K562 (cell line): ENCODE results near the gene CNP. TPM values are rescaled to one million over a fixed set of nuclear protein-coding genes. Genes with fewer than 3 reads are reported as not detected.
A peak's percentile ranks its signal among the peaks of the same experiment; 100 is the strongest.
"Not testable (repeated sequence)": the region's sequence is repeated elsewhere in the genome, so short reads cannot be mapped to it uniquely, and the experiment has no call there.

Source experiments
- ATAC-seq: fragments of 200-7000 bp; cut with Tn5 transposase; 3 replicates; pipeline ENCODE4 v1.9.1; 2020; ENCODE audit warnings: moderate library complexity
- BruUV-seq: library from RNA; stranded (reverse); fragments of 400-500 nt; replicated peaks from 2 replicates; lab custom pipeline; 2021; lab: Mats Ljungman, UMichigan
- CTCF ChIA-PET: fragments of 300-600 bp; formaldehyde crosslinking; extraction: SDS; loops from one replicate; lab custom pipeline; 2021; ENCODE audit warnings: low intra/inter-chr PET ratio; lab: Yijun Ruan, JAX
- POLR2A ChIA-PET: fragments of 300-600, 350-650 bp; sonication (Branson Sonifier 250); formaldehyde crosslinking; extraction: SDS; loops from one replicate; lab custom pipeline; 2021; ENCODE audit warnings: antibody characterized with exemption, inconsistent platforms; lab: Yijun Ruan, JAX
- DNase-seq, 4 experiments: peaks; one replicate each; pipeline versions ENCODE4 v3.0.0 to v3.0.0-alpha.2; 2011 to 2018; ENCODE audit warnings: low spot score in 3 of 4, mixed read lengths in 3 of 4; ENCODE audit errors: extremely low read depth in 1 of 4
- FAIRE-seq: peaks from 2 replicates; lab custom pipeline; 2011; peaks lifted over from hg19 to GRCh38; lab: Jason Lieb, UNC
- H2AFZ ChIP-seq: 2 replicates; pipeline ENCODE4 v1.6.0; 2011; ENCODE audit warnings: low read depth, low read length, control low read depth, inconsistent platforms
- H3K27ac ChIP-seq: fragments of 200-600 bp; 3 replicates; pipeline ENCODE4 v1.8.0; 2011; ENCODE audit warnings: low read depth, mild to moderate bottlenecking, control low read depth, inconsistent platforms, low read length, moderate library complexity, mixed read lengths; ENCODE audit errors: extremely low read depth
- H3K27me3 ChIP-seq, 2 experiments: fragments of 300-600 bp in 1 of 2; 2 replicates in 1 of 2; 3 replicates in 1 of 2; pipeline versions ENCODE4 v1.6.0 to v1.8.0; 2011; ENCODE audit warnings: inconsistent platforms in 2 of 2, low read length in 2 of 2, mild to moderate bottlenecking in 1 of 2, mixed read lengths in 1 of 2, moderate library complexity in 1 of 2; ENCODE audit not compliant: control insufficient read depth in 2 of 2, insufficient read depth in 2 of 2
- H3K36me3 ChIP-seq: fragments of 300-600 bp; 3 replicates; pipeline ENCODE4 v1.8.0; 2011; ENCODE audit warnings: mild to moderate bottlenecking, low read length, inconsistent platforms; ENCODE audit not compliant: control insufficient read depth, insufficient read depth
- H3K4me1 ChIP-seq, 2 experiments: fragments of 200-600 bp in 1 of 2; replicated peaks in 1 of 2; 2 replicates in 1 of 2; 3 replicates in 1 of 2; pipeline versions ENCODE4 v1.5.1 to v1.8.0; 2011; ENCODE audit warnings: inconsistent platforms in 2 of 2, low read length in 2 of 2, mild to moderate bottlenecking in 1 of 2, mixed read lengths in 1 of 2, moderate library complexity in 1 of 2; ENCODE audit not compliant: control insufficient read depth in 2 of 2, insufficient read depth in 2 of 2
- H3K4me2 ChIP-seq: 2 replicates; pipeline ENCODE4 v1.6.1; 2011; ENCODE audit warnings: low read length, control low read depth, inconsistent platforms, mixed read lengths; ENCODE audit not compliant: insufficient read depth
- H3K4me3 ChIP-seq: fragments of 200-600 bp; sonication (generic), shearing (Covaris generic); 2 replicates; pipeline ENCODE4 v1.5.1; 2016; ENCODE audit warnings: control low read depth, inconsistent platforms
- H3K79me2 ChIP-seq: fragments of 200-600 bp; 3 replicates; pipeline ENCODE4 v1.8.0; 2011; ENCODE audit warnings: low read length, inconsistent platforms; ENCODE audit not compliant: control insufficient read depth, insufficient read depth
- H3K9ac ChIP-seq, 2 experiments: 2 replicates each; pipeline versions ENCODE4 v1.6.0 to v1.6.1; 2011; ENCODE audit warnings: low read depth in 2 of 2, low read length in 2 of 2, control low read depth in 1 of 2, inconsistent platforms in 1 of 2, mild to moderate bottlenecking in 1 of 2, mixed read lengths in 1 of 2; ENCODE audit not compliant: insufficient read depth in 1 of 2
- H3K9me1 ChIP-seq: one replicate; pipeline ENCODE4 v1.6.0; 2011; ENCODE audit warnings: inconsistent platforms, mild to moderate bottlenecking, low read length, moderate library complexity; ENCODE audit not compliant: control insufficient read depth, insufficient read depth
- H3K9me3 ChIP-seq: replicated peaks from 2 replicates; pipeline ENCODE4 v1.5.1; 2011; ENCODE audit warnings: low read depth, low read length, inconsistent platforms; ENCODE audit not compliant: control insufficient read depth, insufficient read depth
- H4K20me1 ChIP-seq: replicated peaks from 2 replicates; pipeline ENCODE4 v1.6.1; 2011; ENCODE audit warnings: low read length, inconsistent platforms, mixed read lengths; ENCODE audit not compliant: control insufficient read depth, insufficient read depth
- C11orf30 ChIP-seq: fragments of 450-650 bp; IDR thresholded peaks from 2 replicates; pipeline ENCODE4 v1.6.1; 2016; ENCODE audit warnings: low read depth, mild to moderate bottlenecking
- CEBPB ChIP-seq: fragments of 450-650 bp; IDR thresholded peaks from 2 replicates; pipeline ENCODE4 v1.6.1; 2016; ENCODE audit warnings: missing genetic modification characterization, missing compliant biosample characterization
- CEBPG ChIP-seq, 3 experiments: fragments of 200-800 bp in 1 of 3; sonication (Bioruptor generic) in 1 of 3; sonication (generic) in 1 of 3; formaldehyde crosslinking in 1 of 3; IDR thresholded peaks in 2 of 3; conservative IDR thresholded peaks in 1 of 3; 2 replicates each; pipeline versions ENCODE4 v1.6.1 to v1.8.0; 2016 to 2022; ENCODE audit warnings: missing compliant biosample characterization in 2 of 3, missing genetic modification characterization in 2 of 3, mild to moderate bottlenecking in 1 of 3, missing genetic modification reagents in 1 of 3
- MAFG ChIP-seq: fragments of 450-650 bp; conservative IDR thresholded peaks from 2 replicates; pipeline ENCODE4 v1.6.1; 2016; ENCODE audit warnings: missing genetic modification characterization, missing compliant biosample characterization
- ZNF316 ChIP-seq: fragments of 450-650 bp; IDR thresholded peaks from 2 replicates; pipeline ENCODE4 v1.6.1; 2016
- WGBS: fragments of 100-300 bp; shearing (Covaris generic); methylation state at CpG from one replicate; pipeline ENCODE4 v1.1.6; 2016; ENCODE audit warnings: low coverage, mixed read lengths; ENCODE audit not compliant: insufficient coverage; ENCODE audit errors: missing lambda C conversion rate; 5-methylcytosine and 5-hydroxymethylcytosine counted together
- in situ Hi-C: fragments of 300-500 bp; cut with MboI; formaldehyde crosslinking; loops from 4 replicates; pipeline ENCODE4 v1.15.0; 2018; ENCODE audit warnings: inconsistent platforms, mixed read lengths
- intact Hi-C: fragments of 100-400 bp; cut with micrococcal nuclease; formaldehyde crosslinking; loops from 2 replicates; pipeline ENCODE4 v1.14.2; 2022
- polyA plus RNA-seq, 8 experiments: library from polyadenylated mRNA; depleted of rRNA in 4 of 8; stranded (reverse) in 5 of 8; unstranded in 3 of 8; fragments of >200 nt; fragmentation: Nextera tagmentation in 2 of 8; fragmentation: Illumina TruSeq in 1 of 8; extraction: Ambion mirVana in 2 of 8; extraction: Trizol in 1 of 8; gene quantifications; 2 replicates each; pipeline versions ENCODE4 v1.2.1 to v1.2.3, GENCODE V29; 2011 to 2014; ENCODE audit warnings: inconsistent platforms in 1 of 8, missing spikeins in 1 of 8
- total RNA-seq, 7 experiments: library from RNA; depleted of rRNA in 6 of 7; stranded (reverse); fragments of >200 nt in 6 of 7; fragmentation: Illumina TruSeq in 2 of 7; extraction: Trizol in 2 of 7; gene quantifications; 2 replicates each; pipeline versions ENCODE4 v1.2.1 to v1.2.3, GENCODE V29; 2011 to 2021; ENCODE audit warnings: low replicate concordance in 1 of 7

Gene CNP
- total and polyA plus RNA-seq, 9 of the 15 experiments (the other 6 are each of a cell fraction or from before 2014, with no cell fraction given) = 1.7 to 52.0 (median 29.1) TPM

GRCh38 chr17:42010266-42010680, 43.7 kb downstream of the CNP start:
- Histone ChIP-seq H4K20me1 (peaks cover 22% of the 10 kb centered on the region), H3K79me2 (peaks cover 98% of the 10 kb centered on the region), H3K4me1 (peaks cover under 1 to 20% of the 10 kb centered on the region in 2 experiments; a peak in 3 of 5 replicates), H3K36me3 (peaks cover 55% of the 10 kb centered on the region)
- WGBS = 62% methylated on average over 8 of the region's 9 CpGs
- DNase-seq; H2AFZ ChIP-seq; ATAC-seq; BruUV-seq; H3K27me3 ChIP-seq; CTCF ChIA-PET; H3K27ac ChIP-seq; H3K4me2 ChIP-seq; FAIRE-seq; in situ Hi-C loops; intact Hi-C loops; H3K4me3 ChIP-seq; H3K9ac ChIP-seq; H3K9me1 ChIP-seq; H3K9me3 ChIP-seq; TF ChIP-seq CEBPG (CRISPR knock-in tag; IDR thresholded peaks at IDR 0.05): not testable (repeated sequence)
- TF ChIP-seq CEBPG (tag; conservative IDR thresholded peaks at IDR 0.05 in 1 of 2, IDR thresholded peaks at IDR 0.05 in 1 of 2) = peak in 1 of 2 experiments; percentile 24; a peak in 1 of 4 replicates
- TF ChIP-seq MAFG (tag) = peak; percentile 41; the same call in 1 of the 2 replicates
- peak; percentile 84 for TF ChIP-seq ZNF316
- TF ChIP-seq C11orf30 = peak; percentile 67
- peak; percentile 70 for TF ChIP-seq CEBPB
- POLR2A ChIA-PET = interaction anchor here (0.9 to 3.3 kb wide), 2 partner anchors 8 to 13 kb away, joined by 3 to 11 read pairs; partner anchors contain the start of gene DNAJC7
